OCI-LY3 (cell line): ENCODE data around the gene UBE2N.

Experiments
- H2AFZ ChIP-seq: fragments of 200-600, 300-600 bp; shearing (Covaris generic); 2 replicates; pipeline ENCODE4 v1.6.0; 2014; ENCODE audit warnings: antibody characterized with exemption, low read depth, low read length
- H3K27ac ChIP-seq: fragments of 200-600, 300-600 bp; sonication (generic); 2 replicates; pipeline ENCODE4 v1.5.1; 2014; ENCODE audit warnings: mild to moderate bottlenecking, low read length, moderate library complexity, mixed read lengths
- H3K27me3 ChIP-seq: fragments of 200-600, 300-600 bp; sonication (generic); 2 replicates; pipeline ENCODE4 v1.6.1; 2014; ENCODE audit warnings: low read depth, low read length, mixed read lengths
- H3K36me3 ChIP-seq: fragments of 200-600, 300-600 bp; sonication (generic); replicated peaks from 2 replicates; pipeline ENCODE3; 2014; ENCODE audit warnings: low read depth, low read length, mixed read lengths
- H3K4me1 ChIP-seq: fragments of 300-600, 200-600 bp; sonication (generic); 2 replicates; pipeline ENCODE4 v1.6.1; 2014; ENCODE audit warnings: low read length, mixed read lengths
- H3K4me2 ChIP-seq: fragments of 200-600, 300-600 bp; sonication (generic); 2 replicates; pipeline ENCODE4 v1.6.1; 2014; ENCODE audit warnings: low read length, mixed read lengths
- H3K4me3 ChIP-seq: fragments of 300-600, 200-600 bp; sonication (generic); 2 replicates; pipeline ENCODE4 v1.5.1; 2014; ENCODE audit warnings: antibody characterized with exemption, mild to moderate bottlenecking, low read length, moderate library complexity
- H3K79me2 ChIP-seq: fragments of 300-600, 200-600 bp; shearing (Covaris generic); 2 replicates; pipeline ENCODE4 v1.6.1; 2014; ENCODE audit warnings: mild to moderate bottlenecking, low read length, mixed read lengths
- H3K9ac ChIP-seq: fragments of 300-600, 200-600 bp; shearing (Covaris generic); 2 replicates; pipeline ENCODE4 v1.6.0; 2014; ENCODE audit warnings: mild to moderate bottlenecking, low read length, moderate library complexity
- H3K9me3 ChIP-seq: fragments of 200-600, 300-600 bp; shearing (Covaris generic); 2 replicates; pipeline ENCODE4 v1.6.1; 2014; ENCODE audit warnings: low read length, mixed read lengths; ENCODE audit not compliant: insufficient read depth
- H4K20me1 ChIP-seq: fragments of 200-600, 300-600 bp; sonication (generic); 2 replicates; pipeline ENCODE4 v1.6.1; 2016; ENCODE audit warnings: low read length, mixed read lengths; ENCODE audit not compliant: insufficient read depth
- EZH2phosphoT487 ChIP-seq: fragments of 200-600 bp; shearing (Covaris generic); IDR thresholded peaks from 2 replicates; pipeline ENCODE4 v1.6.1; 2018; ENCODE audit warnings: antibody characterized with exemption, mixed run types, low read depth
- TF ChIP-seq, protein P1 (sequence below): fragments of 200-600, 300-600 bp; sonication (generic); IDR thresholded peaks from 2 replicates; pipeline ENCODE4 v1.5.1; 2014; ENCODE audit warnings: antibody characterized with exemption, low read length, low read depth

The UBE2N gene

DNA sequence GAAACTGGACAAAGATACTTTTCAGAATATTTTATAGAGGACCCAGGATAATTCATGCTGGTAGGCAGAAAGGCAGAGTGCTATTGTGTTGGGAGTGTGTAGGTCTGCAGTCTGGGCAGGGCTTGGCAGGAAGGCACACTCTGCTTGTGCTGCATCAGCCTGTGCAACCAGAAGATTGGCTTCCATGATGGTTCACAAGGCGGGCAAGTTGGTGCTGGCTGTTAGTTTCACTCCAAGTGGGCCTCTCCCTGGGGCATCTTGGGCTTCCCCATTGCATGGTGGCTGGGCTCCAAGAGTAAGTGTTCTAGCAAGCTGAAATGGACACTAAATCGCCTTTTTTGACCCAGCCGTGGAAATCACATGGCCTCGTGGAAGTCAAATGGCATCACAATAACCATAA lies 1.8 kb upstream of the UBE2N start:
- Histone ChIP-seq H3K4me1 (peaks cover 42% of the 10 kb centered on the region), H2AFZ (no peak overlapping the region), H4K20me1 (peaks cover 24% of the 10 kb centered on the region), H3K36me3 (no peaks in the 10 kb centered on the region), H3K4me3 (no peak overlapping the region), H3K27me3 (no peaks in the 10 kb centered on the region), H3K27ac (no peak overlapping the region), H3K9ac (no peak overlapping the region), H3K79me2 (peaks cover 41% of the 10 kb centered on the region), H3K9me3 (no peaks in the 10 kb centered on the region), H3K4me2 (0 out of 2 replicates have a peak overlapping the region, but pooled peaks have one; percentile 96)
- TF ChIP-seq, protein P1, sequence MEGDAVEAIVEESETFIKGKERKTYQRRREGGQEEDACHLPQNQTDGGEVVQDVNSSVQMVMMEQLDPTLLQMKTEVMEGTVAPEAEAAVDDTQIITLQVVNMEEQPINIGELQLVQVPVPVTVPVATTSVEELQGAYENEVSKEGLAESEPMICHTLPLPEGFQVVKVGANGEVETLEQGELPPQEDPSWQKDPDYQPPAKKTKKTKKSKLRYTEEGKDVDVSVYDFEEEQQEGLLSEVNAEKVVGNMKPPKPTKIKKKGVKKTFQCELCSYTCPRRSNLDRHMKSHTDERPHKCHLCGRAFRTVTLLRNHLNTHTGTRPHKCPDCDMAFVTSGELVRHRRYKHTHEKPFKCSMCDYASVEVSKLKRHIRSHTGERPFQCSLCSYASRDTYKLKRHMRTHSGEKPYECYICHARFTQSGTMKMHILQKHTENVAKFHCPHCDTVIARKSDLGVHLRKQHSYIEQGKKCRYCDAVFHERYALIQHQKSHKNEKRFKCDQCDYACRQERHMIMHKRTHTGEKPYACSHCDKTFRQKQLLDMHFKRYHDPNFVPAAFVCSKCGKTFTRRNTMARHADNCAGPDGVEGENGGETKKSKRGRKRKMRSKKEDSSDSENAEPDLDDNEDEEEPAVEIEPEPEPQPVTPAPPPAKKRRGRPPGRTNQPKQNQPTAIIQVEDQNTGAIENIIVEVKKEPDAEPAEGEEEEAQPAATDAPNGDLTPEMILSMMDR: no peak

DNA sequence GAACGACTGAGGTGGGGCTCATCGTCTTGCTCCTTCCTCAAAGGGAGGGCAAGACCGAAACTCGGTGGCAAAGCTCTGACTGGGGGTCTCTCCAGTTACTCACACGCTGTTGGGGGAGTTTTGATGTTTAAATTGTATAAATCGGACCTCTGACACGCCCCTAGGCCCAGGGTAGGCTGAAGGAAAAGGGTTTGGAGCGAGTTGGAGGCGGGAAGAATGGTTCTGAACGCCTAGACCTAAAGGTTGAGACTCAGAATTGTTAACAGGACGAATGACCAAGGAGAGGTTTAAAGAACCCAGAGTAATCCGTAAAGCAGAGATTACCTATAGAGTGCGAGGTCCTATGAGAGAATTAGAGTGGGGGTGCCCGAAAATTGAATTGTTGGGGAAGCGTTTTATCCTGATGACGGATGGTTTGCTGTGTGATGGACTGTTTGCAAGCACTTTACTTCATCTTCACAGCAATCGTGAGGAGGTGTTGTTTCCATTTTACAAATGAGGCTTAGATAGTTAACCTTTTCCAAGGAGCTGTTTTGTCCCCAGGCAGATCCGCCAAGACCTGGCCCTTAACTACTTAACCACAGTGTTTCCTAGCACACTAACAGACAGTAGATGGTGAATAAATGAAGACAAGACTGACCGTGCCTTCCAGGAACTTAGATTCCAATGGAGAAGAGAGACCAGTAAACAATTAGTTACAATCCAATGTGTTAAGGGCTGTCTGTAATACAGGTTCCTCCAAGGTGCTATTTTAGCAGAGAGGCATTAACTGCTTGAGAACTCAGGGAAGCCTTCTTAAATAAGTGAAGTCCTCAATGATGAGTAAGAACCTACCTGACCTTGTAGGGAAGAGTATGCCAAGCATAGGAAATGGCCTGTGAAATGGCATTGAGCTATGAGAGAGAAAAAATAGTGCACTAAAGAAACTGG lies 929 bp upstream of the UBE2N start:
- Histone ChIP-seq H3K4me3 (peak overlapping the region; percentile 96), H3K9ac (peak overlapping the region; percentile 96), H3K36me3 (no peaks in the 10 kb centered on the region), H3K79me2 (peaks cover 50% of the 10 kb centered on the region), H3K27me3 (no peaks in the 10 kb centered on the region), H2AFZ (peak overlapping the region; percentile 86), H3K4me2 (peak overlapping the region; percentile 96), H3K4me1 (peaks cover 45% of the 10 kb centered on the region), H3K27ac (peak overlapping the region; percentile 69), H3K9me3 (no peaks in the 10 kb centered on the region), H4K20me1 (peaks cover 33% of the 10 kb centered on the region)
- TF ChIP-seq EZH2phosphoT487: no peak
- TF ChIP-seq, protein P1: no peak

DNA sequence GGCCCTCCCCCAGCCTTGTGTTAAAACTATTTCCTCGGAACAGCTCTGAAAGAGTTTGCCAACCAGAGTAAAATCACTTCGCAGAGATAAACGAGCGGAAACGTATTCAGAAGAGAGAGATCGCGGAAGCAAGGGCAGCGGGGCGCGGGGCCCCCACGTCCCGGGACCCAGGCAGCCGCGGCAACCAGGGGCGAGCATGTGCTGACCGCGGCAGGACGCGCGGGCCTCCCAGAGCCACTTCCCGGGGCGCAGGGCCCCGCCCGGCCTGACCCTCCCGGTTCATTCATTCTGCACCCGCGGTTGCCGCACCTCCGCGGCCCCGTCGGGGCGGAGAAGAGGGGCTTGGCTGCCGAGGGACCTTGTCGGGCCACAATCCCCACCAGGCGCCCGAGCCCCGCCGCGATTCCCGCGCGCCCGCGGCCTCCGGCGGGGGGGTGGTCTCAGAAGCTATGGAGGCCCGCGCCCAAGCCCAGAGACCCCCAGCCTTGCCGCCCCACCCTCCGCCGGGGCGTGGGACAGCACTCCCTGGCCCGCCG lies 598 bp downstream of the UBE2N start:
- peaks cover 48% of the 10 kb centered on the region for H4K20me1 ChIP-seq
- no peak for TF ChIP-seq EZH2phosphoT487
- TF ChIP-seq, protein P1: no peak
- H3K79me2 ChIP-seq: peaks cover 65% of the 10 kb centered on the region
- peak overlapping the region; percentile 93 for H3K4me2 ChIP-seq
- H3K36me3 ChIP-seq: no peaks in the 10 kb centered on the region
- no peak overlapping the region for H2AFZ ChIP-seq
- H3K27ac ChIP-seq: peak overlapping the region; percentile 69
- H3K4me1 ChIP-seq: peaks cover 58% of the 10 kb centered on the region
- peak overlapping the region; percentile 96 for H3K4me3 ChIP-seq
- H3K9ac ChIP-seq: peak overlapping the region; percentile 96
- no peaks in the 10 kb centered on the region for H3K27me3 ChIP-seq
- H3K9me3 ChIP-seq: no peaks in the 10 kb centered on the region
